GM19372 (cell line): ENCODE results near the gene GAS6.

Source experiments
- ATAC-seq: cut with Tn5 transposase; IDR thresholded peaks from one replicate; pipeline ENCODE4 v1.9.1; 2021; ENCODE audit warnings: mild to moderate bottlenecking, low read depth, moderate library complexity; ENCODE audit not compliant: unreplicated experiment

Gene GAS6

DNA sequence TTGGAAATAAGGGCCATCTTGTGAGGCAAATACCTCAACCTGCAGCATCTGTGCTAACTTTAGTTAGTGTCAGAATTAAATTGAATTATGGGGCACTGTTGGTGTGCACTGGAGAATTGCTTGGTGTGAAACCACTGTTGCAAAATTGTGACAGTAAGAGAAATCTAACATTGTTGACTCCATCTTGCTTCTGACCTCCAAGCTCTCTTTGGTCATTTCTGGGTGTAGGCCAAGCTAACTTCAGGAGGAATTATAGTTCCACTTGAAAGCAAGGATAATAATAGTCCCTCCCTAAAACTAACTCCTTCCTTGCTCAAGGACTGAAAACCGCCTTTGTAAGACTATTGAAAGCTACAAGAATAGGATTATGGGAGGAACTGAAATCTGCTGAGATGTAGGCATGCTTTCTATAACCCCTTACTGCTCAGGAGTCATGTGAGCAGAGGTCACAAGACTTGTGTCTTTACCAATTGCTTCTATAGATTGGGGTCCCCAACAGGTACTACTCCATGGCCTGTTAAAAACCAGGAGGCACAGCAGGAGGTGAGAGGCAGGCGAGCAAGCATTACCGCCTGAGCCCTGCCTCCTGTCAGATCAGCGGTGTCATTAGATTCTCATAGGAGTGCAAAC, 24.9 kb upstream of the GAS6 start:
- no peak for ATAC-seq

DNA sequence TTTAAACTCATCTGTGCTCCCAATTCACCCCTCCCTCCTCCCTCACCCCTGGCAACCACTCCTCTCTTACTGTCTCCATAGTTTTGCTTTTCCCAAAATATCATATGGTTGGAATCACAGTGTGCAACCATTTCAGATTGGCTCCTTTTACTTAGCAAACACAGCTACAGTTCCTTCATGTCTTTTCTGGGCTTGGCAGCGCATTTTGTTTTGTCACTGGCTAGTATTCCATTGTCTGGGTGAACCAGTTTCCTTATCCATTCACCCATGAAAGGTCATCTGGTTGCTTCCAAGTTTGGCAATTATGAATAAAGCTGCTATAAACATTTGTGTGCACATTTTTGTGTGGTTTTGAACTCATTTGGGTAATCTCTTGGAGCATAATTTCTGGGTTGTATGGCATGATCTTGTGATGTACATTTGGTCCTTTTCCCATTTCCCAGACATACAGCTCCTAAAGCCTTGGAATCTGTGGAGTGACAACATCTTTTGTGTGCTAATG, 23.9 kb upstream of the GAS6 start:
- ATAC-seq: no peak

DNA sequence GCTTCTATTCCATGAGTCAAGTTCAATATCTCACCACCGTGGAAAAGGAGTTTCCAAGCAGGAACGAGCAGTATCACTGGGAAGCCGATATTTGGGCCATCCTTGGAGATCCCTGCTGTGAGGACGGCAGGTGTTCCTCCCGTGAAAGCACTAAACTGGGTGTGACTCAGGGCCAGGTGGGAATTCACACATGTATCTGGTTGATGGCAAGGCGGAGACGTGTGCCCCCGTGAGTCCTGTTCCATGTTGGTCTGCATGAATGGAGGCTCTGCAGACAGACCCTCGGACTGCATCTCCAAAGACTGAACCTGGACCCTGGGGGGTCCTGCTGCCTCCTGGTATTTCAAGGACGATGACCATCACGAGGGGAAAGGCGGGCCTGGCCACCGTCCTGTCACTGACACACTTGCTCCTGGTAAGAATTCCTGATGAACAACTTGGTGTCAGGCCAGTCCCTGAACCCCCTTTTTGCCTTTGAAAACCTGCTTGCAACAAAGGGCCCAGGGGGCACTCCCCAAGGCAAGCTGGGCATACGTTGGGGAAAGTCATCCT, 22.8 kb upstream of the GAS6 start:
- no peak for ATAC-seq

DNA sequence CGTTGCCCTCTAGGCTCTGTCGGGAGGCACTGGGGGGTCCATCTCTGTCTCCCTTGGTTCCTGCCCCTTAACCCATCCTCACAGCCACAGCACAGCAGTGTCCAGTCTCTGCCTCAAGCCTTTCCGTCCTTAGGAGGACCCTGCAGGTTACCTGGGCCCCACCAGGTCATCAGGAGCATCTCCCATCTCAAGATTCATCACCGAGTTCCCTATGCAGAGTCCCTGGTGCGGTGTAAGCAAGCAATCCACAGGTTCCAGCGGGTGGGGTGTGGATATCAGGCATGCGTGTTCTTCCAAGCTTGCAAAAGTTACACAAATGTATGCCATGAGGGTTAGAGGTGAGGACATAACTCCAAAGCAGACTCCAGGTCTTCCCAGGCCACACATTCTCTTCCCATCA, 20.9 kb upstream of the GAS6 start:
- no peak for ATAC-seq

DNA sequence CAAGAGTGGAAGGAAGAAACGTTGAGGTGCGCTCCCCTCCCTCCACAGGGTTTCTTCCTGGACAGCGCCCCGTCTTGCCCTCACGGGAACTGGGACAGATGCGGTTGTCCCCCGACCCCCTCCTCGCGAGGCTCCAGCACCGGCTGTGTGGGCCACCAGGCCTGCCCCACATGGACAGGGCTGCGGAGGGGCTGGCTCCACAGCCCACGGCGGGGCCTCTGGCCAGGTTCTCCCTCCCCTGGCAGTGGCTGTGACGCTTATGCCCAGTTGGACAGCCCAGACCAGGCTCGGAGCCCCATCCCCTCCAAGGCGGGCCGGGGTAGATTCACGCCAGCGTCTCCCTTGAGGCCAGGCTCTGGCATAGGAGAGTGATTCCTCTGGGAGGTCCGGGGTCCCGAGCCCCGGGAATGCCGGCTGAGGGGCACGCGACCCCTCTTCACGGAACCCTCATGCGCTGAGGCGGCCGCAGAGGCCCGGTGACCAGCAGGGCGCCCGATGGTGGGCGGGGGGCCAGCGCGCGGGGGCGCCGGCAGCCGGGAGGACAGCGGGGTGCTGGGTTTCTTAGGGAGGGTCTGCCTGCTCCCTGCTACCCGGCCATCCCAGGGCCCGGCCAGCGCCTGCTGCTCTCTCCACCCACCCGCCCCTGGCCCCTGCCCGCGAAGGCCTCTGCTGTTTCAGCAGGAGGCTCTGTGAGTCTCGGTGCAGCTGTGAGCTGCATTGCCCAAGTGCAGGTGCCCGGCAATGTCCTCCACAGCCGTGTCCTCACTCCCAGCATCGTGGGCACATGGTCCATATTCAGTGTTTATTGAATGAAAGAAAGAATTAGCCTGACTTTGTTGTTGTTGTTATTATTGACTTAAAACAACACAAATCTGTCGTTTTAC, 20.3 kb upstream of the GAS6 start:
- no peak for ATAC-seq

DNA sequence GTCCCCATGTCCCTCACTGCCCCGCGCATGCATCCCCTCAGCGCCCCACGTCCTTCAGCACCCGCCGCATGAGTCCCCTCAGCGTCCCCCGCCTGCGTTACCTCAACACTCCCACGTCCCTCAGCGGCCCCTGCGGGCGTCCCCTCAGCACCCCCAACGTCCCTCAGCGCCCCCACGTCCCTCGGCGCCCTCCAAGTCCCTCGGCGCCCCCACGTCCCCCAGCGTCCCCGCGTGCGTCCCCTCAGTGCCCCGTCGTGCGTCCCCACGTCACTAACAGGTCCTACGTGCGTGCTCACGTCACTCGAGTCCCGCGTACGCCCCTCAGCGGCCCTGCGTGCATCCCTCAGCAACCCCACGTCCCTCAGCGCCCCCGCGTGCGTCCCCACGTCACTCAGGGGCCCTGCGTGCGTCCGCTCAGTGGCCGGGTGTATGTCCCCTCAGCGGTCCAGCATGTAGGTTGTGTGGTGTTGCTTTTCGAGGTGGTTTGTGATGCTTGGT, 19.5 kb upstream of the GAS6 start:
- ATAC-seq: no peak

DNA sequence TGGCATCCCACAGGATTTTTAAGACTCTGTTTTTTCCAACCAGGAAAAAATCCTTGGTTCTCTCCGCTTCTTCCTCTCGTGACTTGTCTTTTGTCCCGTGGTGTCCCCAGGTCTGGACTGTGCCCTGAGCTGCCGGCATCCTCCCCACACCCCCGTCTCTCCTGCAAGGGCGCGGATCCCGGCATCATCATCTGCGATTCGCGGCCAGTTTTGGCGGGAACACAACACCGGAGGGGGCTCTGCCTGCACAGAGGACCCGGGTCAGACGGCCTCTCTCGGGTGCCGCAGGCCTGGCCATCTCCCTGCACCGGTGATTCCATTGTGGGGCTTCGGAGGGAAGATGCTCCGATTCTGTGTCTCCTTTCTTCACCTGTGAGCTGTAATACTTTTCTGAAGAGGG, 18.8 kb upstream of the GAS6 start:
- ATAC-seq: no peak

DNA sequence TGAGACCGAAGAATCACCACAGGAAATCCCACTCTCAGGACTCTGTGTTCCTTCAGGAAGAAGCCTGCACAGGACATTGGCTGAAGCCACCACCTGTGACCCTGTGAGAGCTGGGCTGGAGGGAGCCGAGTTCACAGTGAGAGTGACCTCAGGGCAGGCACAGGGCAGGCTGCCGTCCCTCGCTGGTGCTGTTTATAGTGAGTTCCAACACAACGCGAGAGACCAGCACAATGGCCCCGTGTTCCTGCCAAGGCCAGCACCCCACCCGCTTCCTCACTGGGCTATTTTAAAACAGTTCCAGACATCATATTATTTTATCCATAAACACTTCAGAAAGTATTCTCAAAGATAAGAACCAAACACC, 18.4 kb upstream of the GAS6 start:
- ATAC-seq: no peak

DNA sequence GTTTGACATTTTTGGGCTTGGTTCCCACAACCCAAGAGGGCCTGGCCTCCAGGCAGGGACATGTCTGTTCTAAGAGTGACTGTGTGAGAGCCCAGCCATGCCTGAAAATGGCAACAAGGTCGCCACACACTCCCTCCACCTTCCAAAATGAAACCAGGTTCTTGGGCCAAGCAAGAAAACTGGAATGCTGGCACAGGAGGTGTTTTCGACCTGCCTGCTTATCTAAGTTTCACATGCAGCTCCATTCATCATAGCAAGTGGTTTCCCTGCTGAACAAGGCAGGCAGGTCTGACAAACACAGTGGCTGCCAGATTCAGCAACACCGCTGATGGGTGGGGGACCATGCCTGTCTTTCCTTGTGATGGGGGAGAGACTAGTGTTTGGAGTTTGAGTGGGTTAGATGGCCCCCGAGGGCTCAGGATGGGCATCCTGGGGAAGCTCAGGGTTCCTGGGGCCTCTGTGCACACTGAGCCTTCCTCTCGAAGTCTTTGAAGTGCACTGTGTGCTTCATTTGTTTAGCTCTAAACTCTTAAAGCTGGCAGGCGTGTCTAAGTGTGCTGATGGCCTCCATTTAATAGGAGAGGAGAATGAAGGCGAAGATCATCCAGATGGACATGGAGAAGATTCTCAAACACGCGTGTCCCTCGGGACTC, 17.9 kb upstream of the GAS6 start:
- no peak for ATAC-seq

DNA sequence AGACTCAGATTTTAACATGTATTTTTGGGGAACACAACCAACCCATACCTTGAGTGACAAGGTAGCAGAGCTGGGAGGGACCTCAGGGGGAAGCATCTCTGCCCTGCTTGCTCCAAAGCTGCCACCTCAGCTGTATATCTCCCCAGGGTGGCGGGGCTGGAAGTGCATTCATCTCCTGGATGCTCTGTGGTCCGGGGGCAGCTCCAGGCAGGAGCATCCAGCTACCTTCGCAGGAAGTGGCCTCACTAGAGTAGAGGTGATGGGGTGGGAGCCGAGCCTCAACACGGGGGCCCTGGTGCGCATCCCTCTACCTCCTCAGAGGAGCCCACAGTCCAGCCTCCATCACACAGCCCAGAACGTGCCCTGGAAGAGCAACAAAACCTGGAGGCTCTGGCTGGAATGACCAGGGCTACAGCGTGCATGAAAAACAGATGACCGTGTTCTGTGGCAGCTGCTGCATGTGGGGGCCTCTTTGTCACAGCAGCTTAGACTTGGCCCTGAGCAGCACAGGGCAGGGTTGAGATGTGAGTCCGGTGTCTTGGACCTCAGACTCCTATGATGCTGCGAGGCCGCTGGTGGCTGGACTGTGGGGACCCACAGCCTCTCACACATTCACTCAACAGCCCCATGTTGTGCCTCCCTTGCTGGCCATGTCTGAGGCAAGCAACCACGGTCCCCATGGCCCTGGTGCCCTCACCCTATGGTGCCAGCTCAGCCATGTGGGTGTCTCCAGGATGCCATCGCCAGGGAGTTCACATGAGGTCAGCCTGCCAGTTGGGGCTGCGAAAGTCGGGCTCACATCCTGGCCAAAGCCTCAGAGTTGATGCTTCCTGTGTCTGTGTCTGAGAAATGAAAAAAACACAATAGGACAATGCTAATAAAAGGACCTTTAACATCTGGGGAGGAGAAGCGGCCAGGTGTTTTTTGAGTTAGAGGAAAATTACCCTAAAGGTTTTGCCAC, 17.1 kb upstream of the GAS6 start:
- ATAC-seq: no peak

DNA sequence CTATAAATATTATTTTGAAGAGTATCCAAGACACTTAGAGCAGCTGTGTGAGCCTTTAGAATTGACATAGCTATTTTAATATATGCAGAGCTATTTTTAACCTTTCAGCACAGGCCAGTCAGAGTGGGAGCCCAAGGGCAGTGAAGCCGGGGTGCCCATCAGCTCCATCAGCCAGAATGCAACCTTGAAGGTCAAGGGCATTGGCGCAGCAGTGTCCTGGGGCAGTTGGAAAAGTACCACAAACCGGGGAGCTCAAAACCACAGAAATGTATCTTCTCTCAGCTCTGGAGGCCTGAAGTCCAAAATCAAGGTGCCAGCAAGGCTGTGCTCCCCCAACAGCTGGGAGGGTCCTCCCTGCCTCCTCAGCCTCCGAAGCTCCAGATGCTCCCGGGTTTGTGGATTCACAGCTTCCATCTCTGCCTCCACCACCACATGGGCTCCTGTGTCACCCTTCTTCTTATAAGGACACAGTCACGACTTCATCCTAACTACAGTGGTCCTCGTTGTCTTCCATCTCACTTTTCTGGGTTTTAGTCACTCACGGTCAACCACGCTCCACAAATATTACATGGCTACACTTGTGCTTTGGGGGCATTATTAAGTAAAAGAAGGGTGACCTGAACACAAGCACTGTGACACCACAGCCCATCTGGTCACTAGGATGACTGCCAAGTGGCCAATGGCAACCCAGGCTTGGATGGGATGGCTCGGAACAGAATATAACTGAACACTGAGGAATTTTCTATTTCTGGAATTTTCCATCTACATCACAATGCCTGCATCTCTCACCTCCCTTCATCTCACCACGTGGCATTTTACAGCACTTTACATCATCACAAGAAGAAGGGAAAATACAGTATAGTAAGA, 15.9 kb upstream of the GAS6 start:
- ATAC-seq: no peak

DNA sequence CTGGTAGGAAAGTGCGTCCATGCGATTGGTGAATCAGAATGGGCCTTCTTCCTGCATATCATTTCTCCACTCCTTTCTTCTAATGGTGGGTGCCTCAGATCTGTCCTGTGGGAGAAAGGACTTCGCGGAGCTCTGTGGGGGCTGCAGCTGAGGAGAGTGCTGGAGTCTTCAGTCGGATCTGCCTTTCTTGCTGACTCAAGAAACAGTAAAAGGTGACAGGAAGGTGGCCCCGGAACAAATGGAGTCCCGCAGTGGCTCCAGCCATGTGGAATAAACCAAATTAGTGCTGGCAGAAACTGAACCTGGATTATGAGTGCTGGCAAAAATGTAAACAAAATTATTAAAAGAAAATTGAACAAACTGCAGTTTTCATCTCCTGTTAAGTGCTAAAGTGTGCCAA, 15.1 kb upstream of the GAS6 start:
- ATAC-seq: no peak

DNA sequence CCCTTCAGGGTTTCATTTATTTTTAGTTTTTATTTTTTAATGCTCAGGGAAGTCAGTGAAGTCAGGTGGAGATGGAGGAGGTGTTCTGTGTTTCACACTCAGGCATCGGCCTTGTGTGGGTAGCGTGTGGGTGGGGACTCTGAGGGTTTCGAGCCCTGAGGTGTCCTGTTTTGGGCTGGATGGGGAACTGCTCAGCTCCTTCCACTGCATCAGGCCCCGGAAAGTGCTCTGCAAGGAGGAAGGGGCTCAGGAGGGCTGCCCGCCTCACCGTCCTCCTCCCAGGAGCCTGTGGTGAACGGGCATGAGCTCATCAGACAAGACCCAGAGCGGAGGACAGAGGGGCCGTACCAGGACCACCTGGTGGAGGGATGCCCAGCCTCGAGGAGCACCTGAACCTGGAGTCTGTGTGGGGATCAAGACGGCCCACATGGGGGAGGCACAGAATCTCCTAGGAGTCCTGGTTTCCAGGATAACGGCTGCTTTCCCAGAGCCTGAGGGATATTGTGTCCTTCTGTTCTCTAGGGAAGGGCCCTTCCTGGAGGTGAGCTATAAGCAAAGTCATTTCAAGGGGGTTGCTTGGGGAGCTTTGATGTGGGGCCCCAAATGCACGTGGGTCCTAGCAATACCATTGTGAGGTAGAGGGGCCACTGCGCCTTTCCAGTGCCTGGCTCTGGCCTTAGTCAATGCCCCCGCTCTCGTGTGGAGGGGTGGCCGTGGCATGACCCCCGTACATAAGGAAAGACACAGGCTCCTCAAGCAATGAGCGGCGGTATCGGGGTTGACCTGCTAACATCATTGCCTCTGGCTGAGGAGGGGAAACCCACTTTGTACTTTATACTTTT, 13.5 kb upstream of the GAS6 start:
- no peak for ATAC-seq

DNA sequence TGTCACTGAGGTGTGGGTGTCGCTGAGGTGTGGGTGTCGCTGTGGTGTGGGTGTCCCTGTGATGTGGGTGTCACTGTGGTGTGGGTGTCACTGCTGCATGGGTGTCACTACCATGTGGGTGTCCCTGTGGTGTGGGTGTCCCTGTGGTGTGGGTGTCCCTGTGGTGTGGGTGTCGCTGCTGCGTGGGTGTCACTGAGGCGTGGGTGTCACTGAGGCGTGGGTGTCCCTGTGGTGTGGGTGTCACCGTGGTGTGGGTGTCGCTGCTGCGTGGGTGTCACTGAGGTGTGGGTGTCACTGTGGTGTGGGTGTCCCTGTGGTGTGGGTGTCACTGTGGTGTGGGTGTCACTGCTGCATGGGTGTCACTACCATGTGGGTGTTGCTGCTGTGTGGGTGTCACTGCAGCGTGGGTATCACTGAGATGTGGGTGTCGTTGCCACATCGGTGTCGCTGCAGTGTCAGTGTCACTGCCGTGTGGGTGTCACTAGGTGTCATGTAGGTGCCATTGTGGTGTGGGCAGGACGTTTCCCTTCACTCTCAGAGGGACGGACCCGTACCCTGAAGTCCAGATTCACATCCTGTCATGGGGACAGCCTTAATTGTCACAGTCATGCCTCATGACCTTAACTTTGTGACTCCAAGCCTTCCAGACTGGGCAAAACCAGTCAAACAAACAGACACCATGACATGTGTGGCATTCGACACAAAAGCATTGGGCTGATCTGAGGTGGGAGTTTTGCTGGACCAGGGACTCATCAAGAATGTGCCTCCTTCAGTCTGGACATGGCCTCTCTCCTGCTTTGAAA, 12.7 kb upstream of the GAS6 start:
- no peak for ATAC-seq

DNA sequence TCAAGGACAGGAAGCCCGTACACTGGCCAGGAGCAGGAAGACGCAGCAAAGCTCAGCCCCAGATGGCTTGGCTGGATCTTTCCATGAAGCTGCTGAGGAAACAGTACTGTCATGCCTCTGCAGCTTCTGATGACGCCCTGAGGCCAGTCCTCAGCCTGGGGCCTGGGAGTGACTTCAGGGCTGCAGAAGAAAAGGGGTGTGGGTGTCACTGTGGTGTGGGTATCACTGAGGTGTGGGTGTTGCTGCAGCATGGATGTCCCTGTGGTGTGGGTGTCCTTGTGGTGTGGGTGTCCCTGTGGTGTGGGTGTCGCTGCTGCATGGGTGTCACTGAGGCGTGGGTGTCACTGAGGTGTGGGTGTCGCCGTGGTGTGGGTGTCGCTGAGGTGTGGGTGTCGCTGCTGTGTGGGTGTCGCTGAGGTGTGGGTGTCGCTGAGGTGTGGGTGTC, 12.0 kb upstream of the GAS6 start:
- no peak for ATAC-seq

DNA sequence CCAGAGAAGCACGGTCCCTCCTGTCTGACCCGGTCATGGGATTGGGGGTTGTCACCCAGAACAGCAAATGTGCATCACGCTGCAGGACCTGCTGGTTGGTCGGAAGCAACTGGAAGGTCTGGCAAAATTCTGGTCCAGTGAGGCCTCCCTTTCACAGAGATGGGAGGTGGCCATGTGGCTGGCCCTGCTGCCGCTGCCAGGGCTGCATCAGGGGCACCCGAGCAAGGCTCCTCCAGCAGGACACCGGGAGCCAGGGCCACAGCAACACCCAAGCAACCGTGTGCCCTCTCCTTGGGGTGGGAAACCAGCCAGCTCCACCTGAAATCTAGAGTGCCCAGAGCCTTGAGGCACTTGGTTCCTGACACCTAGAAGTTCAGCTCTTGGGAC, 11.5 kb upstream of the GAS6 start:
- no peak for ATAC-seq
